ENCODE data around the gene ERI3.

The ERI3 gene, protein sequence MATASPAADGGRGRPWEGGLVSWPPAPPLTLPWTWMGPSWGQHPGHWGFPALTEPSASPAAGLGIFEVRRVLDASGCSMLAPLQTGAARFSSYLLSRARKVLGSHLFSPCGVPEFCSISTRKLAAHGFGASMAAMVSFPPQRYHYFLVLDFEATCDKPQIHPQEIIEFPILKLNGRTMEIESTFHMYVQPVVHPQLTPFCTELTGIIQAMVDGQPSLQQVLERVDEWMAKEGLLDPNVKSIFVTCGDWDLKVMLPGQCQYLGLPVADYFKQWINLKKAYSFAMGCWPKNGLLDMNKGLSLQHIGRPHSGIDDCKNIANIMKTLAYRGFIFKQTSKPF

DNA sequence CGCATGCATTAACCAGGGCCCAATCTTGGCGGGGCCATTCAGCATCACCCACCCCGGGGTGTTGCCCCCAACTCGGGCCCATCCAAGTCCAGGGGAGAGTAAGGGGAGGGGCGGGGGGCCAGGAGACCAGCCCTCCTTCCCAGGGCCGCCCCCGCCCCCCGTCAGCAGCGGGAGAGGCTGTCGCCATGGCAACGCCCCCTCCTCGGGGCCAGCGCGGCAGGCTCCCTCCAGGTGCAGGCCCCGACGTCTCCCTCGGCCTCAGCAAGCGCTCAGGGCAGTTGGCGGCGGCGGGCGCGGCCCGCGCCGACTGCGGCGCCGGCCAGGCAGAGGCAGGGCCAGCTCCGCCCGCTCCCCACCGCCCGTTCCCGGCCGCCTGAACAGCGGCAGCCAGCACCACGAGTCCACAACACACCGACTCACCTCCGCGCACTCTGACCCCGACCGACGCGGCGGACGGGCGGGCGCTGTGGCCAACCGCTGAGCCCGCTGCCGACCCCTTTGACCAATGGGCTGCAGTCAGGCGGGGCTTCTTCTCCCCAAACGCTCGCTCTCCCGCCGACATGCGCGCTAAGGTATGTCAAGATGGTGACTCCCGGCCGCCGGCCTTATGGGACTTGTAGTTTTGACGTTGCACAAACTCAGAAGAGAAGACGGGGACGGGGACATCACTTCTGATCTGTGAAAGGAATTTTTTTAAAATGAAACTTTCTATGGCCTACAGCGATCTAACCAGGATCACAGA lies at the start of gene ERI3:
Gene ERI3, minus strand, starts transcription at position 418 of the 742 bp plus-strand sequence. Its CDS starts 231 bp downstream, at position 187.
- peak; percentile 52 to 88 for DNase-seq

GRCh38 chr1:44401256-44402228 lies 46.5 kb upstream of the ERI3 start:
- DNase-seq = no peak

DNA sequence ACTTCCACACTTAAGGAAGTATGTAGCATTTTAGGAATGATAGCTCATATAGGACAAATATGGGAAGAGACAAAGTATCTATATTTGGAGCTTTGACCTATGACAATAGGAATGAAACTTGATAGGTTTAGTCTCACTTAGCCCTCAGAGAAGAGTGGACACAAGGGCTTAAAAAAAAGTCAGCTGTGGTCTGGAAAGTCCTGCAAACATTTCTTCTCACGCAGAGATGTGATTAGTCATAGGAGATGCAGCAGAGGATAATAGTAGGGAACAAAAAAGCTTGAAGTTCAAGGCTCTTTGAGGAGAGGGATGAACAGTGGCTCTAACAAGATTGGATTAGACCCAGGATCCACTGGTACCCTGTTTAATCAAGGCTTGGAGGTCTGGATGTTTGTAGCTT lies 35.2 kb upstream of the ERI3 start:
- no peak for DNase-seq

DNA sequence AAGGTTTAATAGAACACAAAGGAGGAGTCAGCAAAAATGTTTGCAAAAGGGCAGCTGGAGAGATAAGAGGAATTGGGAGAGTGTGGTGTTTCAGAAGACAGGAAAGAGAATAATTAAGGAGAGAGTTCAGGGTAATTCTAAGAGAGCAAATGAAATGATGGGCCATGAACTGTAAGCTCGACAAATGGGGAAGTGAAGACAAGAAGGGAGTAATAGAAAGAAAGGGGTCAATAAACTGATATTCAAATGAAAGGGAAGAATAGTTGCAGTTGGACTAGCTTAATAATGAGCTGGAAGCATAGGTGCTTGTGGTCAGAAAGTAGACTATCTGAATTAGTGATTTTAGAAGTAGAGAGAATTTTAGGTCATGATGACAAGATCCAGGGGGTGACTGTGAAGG lies 34.4 kb upstream of the ERI3 start:
- DNase-seq = no peak

GRCh38 chr1:44388551-44388950 lies 33.5 kb upstream of the ERI3 start:
- DNase-seq = no peak

DNA sequence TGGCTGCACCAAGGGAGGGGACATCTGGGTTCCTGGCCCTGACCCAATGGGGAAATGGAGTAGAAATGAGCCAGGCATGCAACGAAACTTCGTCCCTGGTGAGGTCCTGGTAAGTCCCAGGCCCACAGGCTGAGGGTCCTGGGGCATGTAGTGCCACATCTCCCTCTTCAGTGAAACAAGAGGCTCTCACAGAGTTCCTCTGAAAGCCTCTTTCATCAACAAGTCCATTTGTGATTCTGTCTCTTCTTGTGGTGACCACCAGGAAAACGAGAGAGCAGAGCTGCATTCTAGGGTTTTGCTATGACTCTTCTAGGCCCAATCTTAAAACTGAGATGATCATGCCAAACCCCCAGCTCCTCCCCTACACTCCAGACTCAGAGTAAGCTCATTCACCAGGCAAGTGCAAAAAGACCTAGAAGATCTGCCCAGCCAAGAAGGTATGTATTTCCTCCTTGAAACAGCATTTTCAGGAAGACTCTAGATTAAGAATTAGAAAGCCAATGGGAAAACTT lies 25.7 kb upstream of the ERI3 start:
- DNase-seq = no peak

- DNase-seq = no peak
Measured at GRCh38 chr1:44377925-44378784, 23.1 kb upstream of the ERI3 start.

DNA sequence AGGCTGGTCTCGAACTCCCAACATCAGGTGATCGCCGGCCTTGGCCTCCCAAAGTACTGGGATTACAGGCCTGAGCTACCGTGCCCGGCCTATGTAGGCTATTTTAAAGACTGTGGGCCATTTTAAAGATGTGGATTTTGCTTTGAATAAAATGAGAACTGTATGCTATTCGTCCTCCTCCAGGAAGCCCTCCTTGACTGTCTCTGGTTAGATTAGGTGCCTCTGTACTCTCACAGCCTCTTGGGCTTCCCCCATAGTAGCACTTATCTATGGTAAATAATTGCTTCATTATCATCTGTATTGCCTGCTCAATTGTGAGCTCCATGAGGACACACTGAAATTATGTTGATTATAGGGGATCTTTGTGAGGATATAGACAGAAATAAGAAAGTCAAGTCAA lies 20.5 kb upstream of the ERI3 start:
- DNase-seq = no peak

- DNase-seq = no peak
Measured at GRCh38 chr1:44371206-44371605, 16.1 kb upstream of the ERI3 start.

- no peak for DNase-seq
Measured at GRCh38 chr1:44368471-44369151, 13.6 kb upstream of the ERI3 start.

DNA sequence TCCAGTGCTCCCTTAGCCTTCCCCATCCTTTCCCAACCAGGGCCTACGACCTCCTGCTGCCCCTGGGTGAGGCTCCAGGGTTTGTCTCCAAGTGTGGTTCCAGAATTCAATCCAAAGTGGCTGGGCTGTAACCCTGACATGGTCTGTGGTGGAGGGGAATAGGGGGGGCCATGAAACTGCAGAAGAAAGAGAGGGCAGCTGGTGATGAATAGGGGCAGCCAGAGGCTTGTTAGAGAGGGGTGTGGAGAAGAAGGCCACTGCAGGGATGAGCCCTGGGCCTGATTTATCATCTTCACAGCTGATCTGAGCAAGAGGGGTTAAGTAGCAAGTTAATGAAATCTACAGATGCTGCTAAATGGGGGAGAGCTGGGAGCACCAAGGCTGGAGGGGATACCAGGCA lies 12.9 kb upstream of the ERI3 start:
- DNase-seq = no peak

DNA sequence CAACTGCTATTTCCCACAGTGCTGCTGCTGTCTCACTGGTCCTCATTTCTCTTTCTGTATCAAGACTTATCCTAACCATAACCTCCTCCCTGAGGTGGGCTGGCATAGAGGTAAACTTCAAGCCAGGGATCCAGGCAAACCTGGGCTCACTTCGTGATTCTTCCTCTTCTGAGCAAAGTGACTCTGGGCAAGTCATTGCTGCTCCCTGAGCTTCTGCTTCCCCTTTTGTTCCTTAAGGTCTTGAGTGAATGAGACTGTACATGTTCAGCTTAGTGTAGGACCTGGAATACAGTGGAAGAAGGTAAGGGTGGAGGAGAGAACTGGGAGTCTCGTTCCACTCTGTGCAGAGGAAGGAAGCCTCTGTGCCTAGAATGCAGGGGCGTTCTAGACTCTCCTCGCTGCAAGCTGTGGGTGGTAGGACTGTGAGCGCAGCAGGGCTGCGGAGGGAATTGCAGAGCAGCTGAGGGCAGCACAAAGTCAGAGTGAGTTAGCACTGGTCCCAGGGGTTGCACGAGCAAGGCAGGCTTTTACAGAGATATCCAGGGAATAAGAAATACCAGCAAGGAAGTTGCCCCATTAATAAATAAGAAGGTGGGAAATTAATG lies 11.4 kb upstream of the ERI3 start:
- DNase-seq = no peak

GRCh38 chr1:44361478-44361877 lies 6.4 kb upstream of the ERI3 start:
- DNase-seq = no peak

- no peak for DNase-seq
Measured at GRCh38 chr1:44359234-44359935, 4.3 kb upstream of the ERI3 start.

DNA sequence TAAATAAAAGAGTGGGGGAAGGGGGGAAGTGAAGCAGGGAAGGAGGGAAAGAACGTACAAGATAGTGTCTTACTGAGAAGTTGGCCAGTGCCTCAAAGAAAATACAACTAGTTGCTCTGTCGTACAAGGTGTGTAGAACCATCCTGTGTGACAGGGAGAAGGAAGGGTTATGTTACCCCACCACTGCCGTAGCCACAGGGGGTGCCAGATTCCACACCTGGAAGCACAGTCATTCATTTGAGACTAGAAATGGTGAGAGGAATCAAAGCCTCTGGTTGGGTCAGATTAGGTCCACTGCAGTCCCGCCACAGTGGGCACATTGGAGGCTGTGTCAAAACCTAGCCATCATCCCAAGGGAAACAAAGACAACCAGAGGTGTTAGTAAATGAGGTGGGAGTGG lies 2.7 kb upstream of the ERI3 start:
- DNase-seq = no peak

DNA sequence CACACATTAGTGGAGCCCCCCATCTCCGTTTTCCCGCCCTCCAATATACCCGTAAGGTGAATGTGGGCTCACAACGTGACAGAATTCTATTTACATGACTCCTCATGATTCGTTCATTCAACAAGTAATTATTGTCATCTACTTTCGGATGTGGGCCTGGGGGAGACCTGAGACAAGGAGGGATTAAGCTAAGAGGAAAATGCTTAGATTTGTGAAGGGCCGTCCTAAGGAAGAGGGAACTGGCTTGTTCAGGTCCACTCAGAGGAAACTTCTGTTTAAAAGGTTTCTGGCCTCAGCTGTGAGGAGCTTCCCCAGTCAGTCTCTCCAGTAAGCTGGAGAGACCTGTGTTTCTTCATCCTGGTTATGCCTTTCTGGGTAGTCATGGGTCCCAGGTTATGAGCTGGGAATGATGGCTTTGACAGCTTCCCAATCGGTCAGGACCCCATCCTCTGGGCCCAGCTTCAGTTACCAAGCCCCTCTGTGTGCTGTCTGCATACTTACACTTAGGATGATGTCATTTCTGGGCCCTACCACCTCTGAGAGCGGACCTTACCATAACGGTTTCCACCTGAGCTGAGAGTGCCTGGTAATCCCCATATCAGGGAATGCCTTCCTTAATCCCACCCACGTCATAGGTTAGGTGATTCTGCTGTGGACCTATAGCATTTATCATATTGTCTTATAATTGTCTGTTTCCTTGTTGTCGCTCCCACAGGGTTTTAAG lies 687 bp upstream of the ERI3 start:
- DNase-seq = no peak

- no peak for DNase-seq
Measured at GRCh38 chr1:44354268-44354839, 703 bp downstream of the ERI3 start.

DNA sequence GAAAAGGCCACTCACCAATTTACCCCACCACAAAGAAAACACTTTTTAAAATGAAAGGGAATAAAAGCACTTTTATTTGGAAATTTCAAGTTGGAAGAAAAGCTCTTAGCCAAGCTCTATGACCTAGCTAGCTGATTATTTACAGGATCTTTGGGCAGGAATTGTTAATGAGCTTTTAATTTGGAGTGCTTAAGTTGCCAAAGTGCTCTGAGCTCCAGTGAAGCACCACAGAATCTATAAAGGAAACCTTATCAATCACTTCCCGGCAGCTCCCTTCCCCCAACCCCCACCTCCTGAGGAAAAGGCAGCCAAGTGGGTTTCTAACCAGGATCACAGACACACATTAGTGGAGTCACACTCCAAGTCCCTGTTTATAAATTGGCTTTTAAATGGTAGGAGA lies 1.5 kb downstream of the ERI3 start:
- DNase-seq = no peak

DNA sequence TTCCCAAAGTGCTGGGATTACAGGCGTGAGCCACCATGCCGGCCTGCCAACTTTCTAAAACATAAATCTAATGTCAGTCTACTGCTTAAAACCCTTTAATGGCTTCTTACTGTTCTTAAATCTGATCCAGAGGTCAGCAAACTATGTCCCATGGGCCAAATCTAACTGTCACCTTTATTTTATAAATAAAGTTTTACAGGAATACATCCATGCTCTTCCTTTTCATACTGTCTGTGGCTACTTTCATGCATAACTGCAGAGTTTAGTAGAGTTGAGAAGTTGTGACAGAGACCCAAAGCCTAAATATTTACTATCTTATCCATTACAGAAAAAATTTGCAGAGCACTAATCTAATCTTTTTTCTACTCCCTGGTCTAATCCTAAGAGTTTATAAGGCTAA lies 3.8 kb downstream of the ERI3 start:
- DNase-seq = no peak

All from cerebellar nuclear complex (tissue), 1 donor.